NOMO-1 (cell line): ENCODE results near the gene NRP2.

ENCODE experiments used
- DNase-seq, 2 experiments: peaks; one replicate each; lab custom pipeline; 2025; ENCODE audit not compliant: unreplicated experiment in 2 of 2; lab: John Stamatoyannopoulos, UW

Gene NRP2, protein sequence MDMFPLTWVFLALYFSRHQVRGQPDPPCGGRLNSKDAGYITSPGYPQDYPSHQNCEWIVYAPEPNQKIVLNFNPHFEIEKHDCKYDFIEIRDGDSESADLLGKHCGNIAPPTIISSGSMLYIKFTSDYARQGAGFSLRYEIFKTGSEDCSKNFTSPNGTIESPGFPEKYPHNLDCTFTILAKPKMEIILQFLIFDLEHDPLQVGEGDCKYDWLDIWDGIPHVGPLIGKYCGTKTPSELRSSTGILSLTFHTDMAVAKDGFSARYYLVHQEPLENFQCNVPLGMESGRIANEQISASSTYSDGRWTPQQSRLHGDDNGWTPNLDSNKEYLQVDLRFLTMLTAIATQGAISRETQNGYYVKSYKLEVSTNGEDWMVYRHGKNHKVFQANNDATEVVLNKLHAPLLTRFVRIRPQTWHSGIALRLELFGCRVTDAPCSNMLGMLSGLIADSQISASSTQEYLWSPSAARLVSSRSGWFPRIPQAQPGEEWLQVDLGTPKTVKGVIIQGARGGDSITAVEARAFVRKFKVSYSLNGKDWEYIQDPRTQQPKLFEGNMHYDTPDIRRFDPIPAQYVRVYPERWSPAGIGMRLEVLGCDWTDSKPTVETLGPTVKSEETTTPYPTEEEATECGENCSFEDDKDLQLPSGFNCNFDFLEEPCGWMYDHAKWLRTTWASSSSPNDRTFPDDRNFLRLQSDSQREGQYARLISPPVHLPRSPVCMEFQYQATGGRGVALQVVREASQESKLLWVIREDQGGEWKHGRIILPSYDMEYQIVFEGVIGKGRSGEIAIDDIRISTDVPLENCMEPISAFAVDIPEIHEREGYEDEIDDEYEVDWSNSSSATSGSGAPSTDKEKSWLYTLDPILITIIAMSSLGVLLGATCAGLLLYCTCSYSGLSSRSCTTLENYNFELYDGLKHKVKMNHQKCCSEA

DNA sequence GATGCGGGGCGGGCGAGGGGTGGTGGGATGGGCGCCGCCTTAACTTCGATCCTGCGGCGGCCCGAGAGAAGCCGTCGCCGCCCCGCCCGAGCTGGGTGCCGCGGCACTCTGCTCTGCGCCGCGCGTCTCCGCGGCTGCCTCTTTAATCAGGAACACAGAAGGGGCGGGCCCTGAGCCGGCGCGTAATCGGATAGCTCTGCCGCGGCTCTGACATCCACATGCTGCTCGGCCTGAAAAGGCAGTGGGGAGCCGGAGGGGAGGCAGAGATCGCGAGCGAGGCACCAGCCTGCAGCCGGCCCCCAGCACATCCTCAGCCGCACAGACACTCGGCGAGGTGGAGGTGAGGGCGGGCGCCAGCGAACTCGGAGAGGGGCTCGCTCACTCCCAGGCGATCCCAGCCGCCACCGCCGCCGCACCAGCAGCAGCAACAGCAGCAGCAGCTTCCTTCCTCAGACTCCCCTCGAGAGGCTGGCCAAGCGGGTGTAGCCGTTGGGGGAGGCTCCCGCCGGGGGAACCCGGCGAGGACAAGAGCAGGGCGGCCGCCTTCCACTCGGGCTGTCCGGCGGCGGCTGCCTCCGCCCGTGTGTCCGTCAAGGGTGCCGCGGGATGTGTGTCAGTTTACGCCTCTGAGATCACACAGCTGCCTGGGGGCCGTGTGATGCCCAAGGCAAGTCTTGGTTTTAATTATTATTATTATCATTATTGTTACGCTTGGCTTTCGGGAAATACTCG is at the start of gene NRP2:
Gene NRP2, plus strand, starts transcription at position 263 of the 732 bp plus-strand sequence. CDS start 790 bp downstream, outside the sequence.
- peak; percentile 62 to 73 for DNase-seq

DNA sequence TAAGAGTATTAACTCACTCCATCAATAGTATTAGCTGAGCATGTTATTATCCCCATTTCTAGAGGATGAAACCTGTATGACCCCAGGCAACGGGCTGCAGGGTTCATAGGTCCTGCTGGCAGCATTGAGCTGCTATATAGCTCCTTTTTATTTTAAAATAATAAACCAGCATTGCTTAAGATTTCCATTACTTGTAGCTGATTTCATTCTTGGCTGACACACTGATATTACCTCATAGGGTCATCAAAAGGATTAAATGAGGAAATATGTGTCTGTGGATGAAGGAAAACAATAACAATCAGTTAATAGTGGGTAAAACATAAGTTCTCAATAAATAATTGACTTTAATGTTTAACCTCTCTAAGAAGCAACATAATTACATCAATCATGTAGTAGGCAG is 48.3 kb upstream of the NRP2 start:
- no peak for DNase-seq

DNA sequence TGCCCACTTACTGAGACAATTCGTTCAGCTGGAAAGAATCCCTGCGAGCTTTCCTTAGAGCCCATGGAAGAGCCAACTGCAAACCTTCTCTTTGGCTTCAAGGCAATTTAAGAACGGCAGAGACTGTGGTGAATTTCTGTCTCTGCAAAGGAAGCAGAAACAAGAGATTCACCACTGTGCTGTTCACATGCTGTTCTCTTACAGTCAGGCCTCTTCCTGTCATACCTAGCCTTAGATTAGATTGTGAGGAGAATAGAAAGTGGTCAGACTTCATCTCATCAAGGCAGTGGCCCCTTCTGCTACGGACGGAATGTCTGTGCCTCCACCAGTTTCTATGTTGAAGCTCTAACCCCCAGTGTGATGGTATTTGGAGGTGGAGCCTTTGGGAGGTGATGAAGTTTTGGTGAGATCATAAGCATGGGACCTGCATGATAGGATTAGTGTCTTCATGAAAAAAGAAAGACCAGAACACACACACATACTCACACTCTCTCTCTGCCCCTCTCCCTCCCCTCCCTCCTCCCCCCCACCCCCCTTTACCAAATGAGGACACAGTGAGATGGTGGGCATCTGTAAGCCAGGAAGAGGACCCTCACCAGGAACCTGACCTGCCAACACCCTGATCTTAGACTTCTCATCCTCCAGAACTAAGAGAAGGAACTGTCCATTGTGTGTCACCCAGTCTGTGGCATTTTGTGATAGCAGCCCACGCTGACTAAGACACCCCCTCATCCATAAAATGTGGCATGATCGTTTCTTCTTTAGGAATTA is 45.6 kb upstream of the NRP2 start:
- DNase-seq: no peak

DNA sequence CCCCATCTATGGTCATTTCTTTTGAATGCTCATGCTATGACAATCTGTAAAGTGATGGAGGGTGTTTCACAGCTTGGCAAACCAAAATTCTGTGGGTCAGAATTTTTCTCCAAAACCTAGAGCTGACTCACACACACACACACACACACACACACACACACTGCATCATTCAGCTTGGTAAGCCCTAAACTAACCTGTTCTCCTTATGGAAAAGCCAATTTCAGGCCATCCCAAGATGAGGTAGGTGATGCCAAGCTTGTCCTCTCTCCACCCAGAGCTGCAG is 45.0 kb upstream of the NRP2 start:
- no peak for DNase-seq

DNA sequence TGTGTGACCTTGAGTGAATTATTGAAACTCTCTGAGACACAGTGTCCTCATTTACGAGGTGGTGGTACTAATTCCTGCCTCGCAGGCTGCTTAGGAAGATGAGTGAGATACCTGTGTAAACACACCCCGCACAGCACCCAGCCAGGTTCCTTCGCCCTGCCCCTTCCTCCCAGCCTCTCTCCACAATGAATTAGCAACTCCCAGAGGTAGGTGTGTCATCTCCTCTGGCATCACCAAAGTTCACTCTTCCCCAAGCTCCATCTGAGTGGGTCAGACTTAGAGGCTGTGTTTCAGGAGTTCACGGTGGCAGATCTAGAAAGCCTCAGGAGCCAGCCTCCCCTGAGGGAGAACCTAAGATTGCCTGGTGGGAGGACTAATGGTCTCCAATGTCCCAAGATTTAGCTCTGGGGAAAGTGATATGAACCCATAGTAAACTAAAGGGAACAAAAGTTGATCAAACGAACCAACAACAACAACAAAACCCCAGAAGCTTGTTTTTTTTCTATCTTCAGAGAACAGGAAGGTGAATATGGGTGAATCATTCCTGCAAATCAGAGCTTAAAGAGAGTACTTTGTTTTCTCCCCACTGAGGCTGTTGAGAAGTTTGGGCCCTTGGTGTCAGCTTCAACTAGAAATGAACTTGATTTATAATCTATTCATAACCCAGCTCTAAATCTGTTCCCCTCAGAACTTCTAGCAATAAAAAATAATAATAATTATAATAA is 44.4 kb upstream of the NRP2 start:
- no peak for DNase-seq

DNA sequence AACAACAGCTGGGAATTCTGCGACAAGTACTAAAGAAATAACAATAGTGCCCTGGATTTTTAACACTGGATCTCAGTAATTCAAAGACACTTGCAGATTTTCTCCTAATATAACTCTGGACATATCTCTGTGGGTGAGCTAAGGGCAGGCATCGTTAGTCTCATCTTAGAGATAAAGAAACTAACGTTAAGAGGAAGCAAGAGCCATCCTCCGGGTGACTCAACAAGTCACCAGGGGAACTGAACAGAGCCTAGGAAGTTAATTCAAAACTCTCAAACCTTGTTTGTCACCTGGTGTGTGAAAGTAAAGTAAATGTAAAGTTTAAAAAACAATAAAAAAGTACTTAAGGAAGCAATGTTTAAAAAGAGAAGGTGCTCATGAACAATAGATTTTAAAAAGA is 41.6 kb upstream of the NRP2 start:
- peak in 1 of 2 experiments; percentile 59 for DNase-seq

DNA sequence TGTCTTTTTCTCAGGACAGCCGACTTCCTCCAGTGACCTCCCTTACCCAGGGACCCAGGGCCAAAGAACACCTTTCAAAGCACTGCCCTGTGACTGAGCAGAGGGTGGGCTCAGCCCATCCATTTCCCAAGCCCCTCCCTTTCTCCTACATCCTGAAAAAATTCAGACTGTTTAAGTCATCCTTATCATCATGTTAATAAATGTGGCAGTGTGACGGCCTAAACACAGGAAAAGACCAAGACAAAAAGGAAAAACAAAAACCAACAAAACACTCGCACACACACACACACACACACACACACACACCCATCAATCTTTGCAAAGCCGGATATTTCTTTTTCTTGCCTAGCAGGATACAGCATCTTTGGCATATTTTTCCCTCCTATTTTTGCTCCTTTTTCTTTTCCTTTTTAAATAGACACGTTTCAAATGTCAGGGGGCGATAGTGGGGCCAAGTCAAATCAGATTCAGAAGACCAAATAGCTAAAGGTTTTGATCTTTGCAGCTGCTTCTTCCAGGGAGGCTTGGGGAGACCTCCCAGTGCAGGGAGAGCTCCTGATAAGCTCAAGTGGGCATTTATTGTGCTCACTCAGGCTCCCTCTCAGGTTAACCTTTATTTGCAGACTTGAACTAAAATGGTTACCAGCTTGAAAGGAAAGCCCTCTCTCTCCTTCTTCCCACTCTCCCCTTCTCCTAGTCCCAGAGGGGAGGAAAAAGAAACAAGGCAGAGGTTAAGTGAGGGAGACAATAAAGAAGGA is 39.5 kb upstream of the NRP2 start:
- no peak for DNase-seq

DNA sequence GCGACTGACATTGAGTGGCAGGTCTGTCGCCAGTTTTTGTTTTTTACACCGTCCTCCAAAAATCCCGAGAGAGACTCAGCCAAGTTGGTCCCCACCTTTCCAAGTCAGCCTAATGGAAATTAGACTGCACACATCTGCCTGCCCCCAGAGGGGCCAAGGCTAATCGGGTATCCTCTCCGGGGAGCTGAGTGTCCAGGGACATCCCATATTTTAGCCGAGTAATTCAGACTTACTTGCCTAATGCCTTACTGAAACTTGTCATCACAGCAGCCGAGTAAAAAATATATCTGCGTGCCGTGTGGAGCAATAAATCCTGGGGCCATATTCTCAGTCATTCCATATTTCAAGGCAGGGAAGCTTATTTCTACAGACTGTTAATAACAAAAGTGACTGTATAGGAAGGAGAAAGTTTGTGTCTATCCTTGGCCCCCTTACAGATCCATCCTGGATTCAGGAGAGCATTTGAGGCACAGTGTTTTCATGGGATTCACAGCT is 38.9 kb upstream of the NRP2 start:
- no peak for DNase-seq

DNA sequence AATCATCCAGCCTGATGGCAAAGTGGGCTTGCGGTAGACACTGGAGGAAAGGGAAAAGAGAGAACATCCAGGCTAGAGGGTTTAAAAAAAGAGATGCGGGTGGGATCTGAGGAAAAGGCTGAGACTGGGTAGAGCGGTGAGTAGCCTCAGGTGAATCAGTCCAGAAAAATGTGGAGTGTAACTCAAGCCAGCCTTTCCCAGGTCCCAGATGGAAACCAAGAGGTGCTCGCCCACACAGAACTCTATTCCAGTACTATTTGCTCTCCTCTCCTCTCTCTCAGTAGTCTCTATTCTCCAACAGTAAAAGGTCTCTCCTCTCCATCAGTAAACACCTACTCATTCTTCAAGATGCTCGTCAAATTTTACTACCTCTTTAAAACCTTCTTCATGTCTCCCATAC is 38.3 kb upstream of the NRP2 start:
- DNase-seq: no peak

DNA sequence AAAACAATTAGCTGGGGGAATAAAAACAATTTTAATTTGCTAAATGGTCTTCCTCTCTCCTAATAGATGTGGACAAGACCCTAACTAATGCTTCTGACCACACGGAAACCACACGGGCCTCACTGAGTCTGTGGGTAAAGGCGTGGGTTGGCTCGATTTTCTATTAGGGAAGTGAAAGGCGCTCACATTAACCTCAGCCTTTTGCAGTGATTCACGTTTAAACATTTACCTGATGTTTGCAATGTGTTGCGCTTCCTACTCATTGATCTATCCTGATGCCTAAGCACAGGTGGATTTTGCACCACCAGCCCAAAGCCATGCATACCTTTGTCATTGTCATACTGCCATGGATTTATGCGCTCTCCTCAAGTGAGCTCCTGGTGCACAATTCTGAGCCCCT is 35.6 kb upstream of the NRP2 start:
- DNase-seq: peak in 1 of 2 experiments; percentile 70

DNA sequence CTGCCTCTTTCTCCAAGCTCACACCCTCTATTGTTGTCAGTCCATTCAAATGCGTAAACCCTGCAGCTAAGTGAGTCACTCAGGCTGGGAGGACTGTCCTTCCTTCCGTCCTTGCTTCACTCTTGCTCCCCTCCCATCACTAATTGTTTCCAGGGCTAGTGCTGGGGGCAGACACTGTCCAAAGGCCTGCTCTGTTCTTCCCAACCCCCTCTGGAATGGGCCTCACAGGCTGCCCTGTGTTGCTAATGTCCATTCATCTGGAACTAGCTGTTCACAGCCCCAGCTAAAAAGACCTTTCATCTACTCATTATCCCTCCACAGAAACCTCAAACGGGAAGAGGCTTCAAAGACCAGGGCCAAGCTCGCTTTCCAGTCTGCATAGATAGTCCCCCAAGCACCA is 31.9 kb upstream of the NRP2 start:
- DNase-seq: no peak

DNA sequence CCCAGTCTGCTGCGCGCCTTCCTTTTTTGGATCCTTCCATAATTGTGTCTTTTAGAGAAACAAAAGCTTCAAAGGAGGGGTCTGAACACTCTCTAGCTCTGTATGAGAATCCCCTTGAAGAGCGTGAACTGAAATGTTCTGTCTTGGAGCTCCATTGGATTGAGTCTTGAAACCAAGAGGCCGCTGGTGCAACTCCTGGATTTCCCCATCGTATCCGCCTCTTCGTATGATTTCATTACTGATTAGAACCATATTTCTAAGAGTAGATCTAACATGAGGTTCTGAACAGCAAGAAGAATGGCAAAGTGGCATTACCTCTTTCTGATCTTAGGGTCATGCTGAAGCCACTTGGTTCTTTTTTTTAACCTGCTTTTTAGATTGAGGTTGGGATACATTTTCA is 31.4 kb upstream of the NRP2 start:
- no peak for DNase-seq

DNA sequence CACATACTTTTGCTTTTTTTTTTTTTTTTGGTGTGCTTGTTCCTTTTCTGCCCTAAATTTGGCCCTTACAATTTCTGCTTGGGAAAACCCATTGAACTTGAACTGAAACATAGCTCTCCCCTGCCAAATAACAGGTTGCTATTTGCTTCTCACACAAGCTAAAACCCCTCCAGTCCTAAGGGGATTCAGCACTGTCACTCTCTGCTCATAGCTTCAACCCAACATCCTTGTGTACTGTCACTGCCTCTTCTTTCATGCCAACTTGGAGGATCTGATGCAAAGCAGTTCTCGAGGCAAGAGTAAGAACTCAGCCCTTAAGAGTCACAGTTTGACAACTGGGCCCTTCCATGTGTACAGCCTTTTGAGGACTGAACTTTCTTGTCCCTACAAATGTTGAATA is 30.6 kb upstream of the NRP2 start:
- no peak for DNase-seq

DNA sequence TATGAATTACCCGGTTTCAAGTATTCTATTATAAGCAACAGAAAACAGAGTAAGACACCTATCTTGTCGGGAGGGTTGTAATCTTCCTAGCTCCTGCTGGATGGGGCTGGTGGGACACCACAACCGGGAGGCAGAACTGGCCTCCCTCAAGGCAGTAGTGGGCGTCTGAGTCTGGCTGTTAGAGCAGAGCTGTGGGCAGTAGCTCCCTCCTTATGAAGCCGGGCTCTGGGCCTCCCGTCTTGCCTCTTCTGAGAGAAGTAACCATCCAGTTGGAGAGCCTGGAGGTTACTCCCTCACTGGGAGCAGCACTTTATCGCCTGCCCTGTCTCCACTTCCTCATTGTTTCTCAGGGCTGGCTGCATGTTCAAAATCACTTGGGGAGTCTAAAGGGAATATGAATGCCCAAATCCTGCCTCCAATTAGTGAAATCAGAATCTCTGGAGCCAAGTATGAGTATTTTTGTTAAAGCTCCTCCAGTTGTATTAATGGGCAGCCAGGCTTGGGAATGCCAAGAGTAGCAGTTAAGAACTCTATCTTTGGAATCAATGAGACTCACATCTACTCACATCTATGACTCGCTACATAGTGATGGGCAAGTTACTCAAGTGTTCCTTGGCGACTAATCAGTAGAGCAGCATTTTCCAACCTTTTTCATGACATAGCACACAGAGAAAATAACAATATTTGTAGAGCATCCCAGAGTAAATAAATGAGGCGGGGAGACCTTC is 27.3 kb upstream of the NRP2 start:
- no peak for DNase-seq

DNA sequence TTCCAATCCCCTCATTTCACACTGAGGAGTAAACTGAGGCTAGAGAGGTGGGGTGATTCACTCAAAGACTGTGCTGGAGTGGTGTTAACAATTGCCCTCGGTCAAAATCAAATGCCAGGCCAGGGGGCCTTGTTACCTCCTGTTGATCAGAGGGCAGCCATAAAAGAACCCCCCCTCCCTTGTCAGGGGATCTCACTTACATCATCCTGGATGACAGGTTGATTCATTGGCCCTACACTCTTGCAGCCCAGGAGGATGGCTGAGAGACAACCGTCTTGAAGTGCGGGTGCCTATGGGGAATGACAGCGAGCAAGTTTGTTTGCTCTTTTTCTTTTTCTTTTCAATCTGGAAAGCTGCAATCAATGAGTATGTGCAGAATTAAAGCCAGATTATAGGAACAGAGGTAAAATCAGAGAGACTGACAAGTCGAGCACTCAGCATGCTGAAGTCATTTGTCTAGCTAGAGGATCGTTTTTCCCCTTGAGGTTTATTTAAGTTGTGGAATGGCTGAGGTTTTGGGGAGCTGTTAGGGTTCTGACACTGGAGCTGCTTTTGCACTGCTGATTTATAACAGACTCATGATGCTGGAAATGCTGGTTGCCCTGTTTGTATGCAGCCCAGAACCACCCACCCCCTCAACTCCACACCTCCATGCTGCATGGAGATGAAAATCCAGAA is 26.4 kb upstream of the NRP2 start:
- no peak for DNase-seq

DNA sequence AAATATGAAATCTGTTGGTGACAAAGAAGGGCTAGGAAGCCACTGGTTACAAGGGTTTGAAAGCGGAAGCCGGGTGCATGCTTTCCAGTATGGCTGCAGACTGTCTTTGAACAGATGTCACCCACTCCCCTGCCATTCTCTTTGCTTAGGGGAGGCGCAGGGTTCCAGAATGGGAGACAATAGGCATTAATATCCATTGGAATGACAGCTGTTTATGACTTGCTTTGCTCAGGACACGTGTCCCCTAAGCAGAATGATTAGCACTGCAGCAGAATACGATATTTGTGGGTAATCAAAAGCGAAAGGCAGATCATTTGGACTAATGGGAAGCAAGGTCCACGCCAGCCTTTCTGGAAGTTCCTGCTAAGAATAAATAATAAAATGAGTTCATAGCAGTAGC is 25.8 kb upstream of the NRP2 start:
- no peak for DNase-seq

DNA sequence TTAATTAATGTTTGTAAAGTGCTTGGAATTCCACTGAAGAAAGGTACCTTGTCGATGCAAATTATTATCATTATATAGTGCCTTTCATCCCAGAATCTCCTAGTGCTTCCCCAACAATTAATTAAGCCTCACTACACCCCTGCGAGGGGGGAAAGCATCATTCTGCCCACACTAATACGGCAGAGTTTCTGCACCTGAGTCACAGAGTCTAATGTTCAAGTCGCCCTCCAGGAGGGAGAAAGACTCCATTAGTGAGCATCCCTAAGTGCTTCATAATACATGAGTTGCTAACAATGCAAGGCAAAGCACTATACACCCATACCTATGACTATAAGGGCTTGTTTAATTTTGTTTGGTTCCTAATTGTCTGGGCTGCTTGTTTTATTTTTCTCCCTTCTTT is 25.4 kb upstream of the NRP2 start:
- no peak for DNase-seq

DNA sequence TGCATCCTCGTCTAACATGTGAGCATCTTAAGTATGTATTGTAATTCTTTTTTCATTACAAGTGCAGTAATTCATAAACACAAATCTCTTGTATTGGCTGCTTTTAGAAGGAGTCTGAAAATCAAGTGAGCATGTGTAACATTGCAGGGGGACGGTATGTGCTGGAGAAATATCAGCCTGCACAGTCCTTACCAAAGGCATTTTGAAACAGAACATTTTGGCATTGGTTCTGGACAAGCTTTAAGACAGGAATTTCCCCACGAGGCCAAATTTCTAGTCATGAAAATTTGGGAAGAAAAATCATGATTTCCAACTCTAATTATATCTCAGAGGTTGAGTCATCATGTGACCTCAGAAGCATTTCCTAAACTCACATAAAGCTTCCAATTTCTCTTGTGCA is 24.7 kb upstream of the NRP2 start:
- DNase-seq: no peak
